Measurements from ENCODE around the gene RIPPLY2.

DNA sequence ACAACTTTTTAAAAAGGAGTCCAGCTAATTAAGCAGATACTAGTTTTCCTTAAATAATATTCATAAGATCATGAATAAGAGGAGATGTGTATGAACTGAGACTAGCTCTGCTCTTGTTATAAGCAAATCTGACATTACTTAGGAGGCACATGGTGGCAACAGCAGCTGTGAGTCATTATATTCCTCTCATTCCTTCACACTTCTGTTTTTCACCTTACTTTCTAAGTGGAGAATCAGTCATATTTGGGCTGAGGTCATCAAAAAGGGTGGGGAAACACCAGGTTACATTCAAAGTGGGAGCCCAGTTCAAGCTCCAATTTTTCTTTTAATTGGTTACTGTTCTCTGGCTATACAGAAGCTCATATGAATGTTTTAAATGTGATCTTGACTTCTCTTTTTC lies 6.0 kb upstream of the RIPPLY2 start:
- TF ChIP-seq, protein P1, sequence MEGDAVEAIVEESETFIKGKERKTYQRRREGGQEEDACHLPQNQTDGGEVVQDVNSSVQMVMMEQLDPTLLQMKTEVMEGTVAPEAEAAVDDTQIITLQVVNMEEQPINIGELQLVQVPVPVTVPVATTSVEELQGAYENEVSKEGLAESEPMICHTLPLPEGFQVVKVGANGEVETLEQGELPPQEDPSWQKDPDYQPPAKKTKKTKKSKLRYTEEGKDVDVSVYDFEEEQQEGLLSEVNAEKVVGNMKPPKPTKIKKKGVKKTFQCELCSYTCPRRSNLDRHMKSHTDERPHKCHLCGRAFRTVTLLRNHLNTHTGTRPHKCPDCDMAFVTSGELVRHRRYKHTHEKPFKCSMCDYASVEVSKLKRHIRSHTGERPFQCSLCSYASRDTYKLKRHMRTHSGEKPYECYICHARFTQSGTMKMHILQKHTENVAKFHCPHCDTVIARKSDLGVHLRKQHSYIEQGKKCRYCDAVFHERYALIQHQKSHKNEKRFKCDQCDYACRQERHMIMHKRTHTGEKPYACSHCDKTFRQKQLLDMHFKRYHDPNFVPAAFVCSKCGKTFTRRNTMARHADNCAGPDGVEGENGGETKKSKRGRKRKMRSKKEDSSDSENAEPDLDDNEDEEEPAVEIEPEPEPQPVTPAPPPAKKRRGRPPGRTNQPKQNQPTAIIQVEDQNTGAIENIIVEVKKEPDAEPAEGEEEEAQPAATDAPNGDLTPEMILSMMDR (IDR thresholded peaks at IDR 0.05; ENCODE audit: extremely low read depth in 1 of 2, insufficient read depth in 1 of 2, low read depth in 1 of 2, low read length in 2 of 2), result no peak
- TF ChIP-seq MYC (IDR thresholded peaks at IDR 0.05; ENCODE audit: low read depth, low read length) (no peak), POLR2AphosphoS5 (IDR thresholded peaks at IDR 0.05; ENCODE audit: insufficient read depth, low read depth, low read length) (no peak), EZH2 (IDR thresholded peaks at IDR 0.05; ENCODE audit: borderline replicate concordance, low read depth, low read length, severe bottlenecking) (no peak), POLR2A (IDR thresholded peaks at IDR 0.05; ENCODE audit: low read depth, low read length) (no peak), FOS (IDR thresholded peaks at IDR 0.05; ENCODE audit: borderline replicate concordance, insufficient read depth, low read length) (no peak), GATA2 (IDR thresholded peaks at IDR 0.05; ENCODE audit: insufficient read depth, insufficient read length, low read depth, low read length) (no peak), JUN (IDR thresholded peaks at IDR 0.05; ENCODE audit: borderline replicate concordance, insufficient read depth, insufficient read length, low read depth) (no peak)
- TF ChIP-seq, protein P2, sequence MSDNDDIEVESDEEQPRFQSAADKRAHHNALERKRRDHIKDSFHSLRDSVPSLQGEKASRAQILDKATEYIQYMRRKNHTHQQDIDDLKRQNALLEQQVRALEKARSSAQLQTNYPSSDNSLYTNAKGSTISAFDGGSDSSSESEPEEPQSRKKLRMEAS (IDR thresholded peaks at IDR 0.05; ENCODE audit: insufficient read depth, insufficient read length), result no peak
